Right lobe of liver (tissue), 4 donors: ENCODE measurements around the gene IL17RB.

ENCODE experiments used
- CTCF ChIP-seq, 4 donors: fragments of 200-600 bp in 3 of 4; fragments of 450-650 bp in 1 of 4; IDR thresholded peaks; one replicate each; pipeline versions ENCODE4 v1.5.1 to v1.8.0; 2016 to 2022; ENCODE audit warnings: antibody characterized with exemption in 4 of 4, mild to moderate bottlenecking in 2 of 4
- POLR2A ChIP-seq: fragments of 450-650 bp; IDR thresholded peaks from one replicate; pipeline ENCODE4 v1.6.1; 2017; ENCODE audit warnings: antibody characterized with exemption, mild to moderate bottlenecking
- donor health status: DM: no; HTN: no; CAD: no.
- donor health status: DM: no; HTN: no; CAD: no.
- donor health status: DM: no; HTN: yes; CAD: no.

- TF ChIP-seq CTCF (IDR thresholded peaks at IDR 0.05) (no peak), POLR2A (no peak)
These were observed 38.3 kb downstream of the IL17RB start for GRCh38 chr3:53884623-53885022.
